Tibial artery (tissue), 4 donors: ENCODE measurements around the gene AFF3.
A peak's percentile ranks its signal among the peaks of the same experiment; 100 is the strongest.

Source experiments
- DNase-seq, 2 donors: peaks; one replicate each; pipeline ENCODE4 v3.0.0-alpha.2; 2019
- H3K27ac ChIP-seq, 2 donors: fragments of 200-600 bp; sonication (generic) in 1 of 2; 1 replicate in 1 of 2; 2 replicates in 1 of 2; pipeline ENCODE4 v1.5.1; 2018 to 2019; ENCODE audit warnings: mild to moderate bottlenecking in 1 of 2
- H3K27me3 ChIP-seq, 2 donors: fragments of 200-600 bp; sonication (generic) in 1 of 2; one replicate each; pipeline versions ENCODE4 v1.5.1 to v1.6.0; 2016 to 2019
- H3K36me3 ChIP-seq, 3 donors: fragments of 200-600 bp; sonication (generic) in 2 of 3; one replicate each; pipeline ENCODE4 v1.5.1; 2016 to 2019; ENCODE audit warnings: mild to moderate bottlenecking in 2 of 3
- H3K4me1 ChIP-seq, 4 donors: fragments of 200-600 bp; sonication (generic) in 2 of 4; 1 replicate in 3 of 4; 2 replicates in 1 of 4; pipeline ENCODE4 v1.5.1; 2016 to 2019
- H3K4me3 ChIP-seq, 2 donors: fragments of 200-600 bp; sonication (generic) in 1 of 2; 1 replicate in 1 of 2; 2 replicates in 1 of 2; pipeline ENCODE4 v1.5.1; 2018 to 2019; ENCODE audit warnings: mild to moderate bottlenecking in 2 of 2
- H3K9me3 ChIP-seq, 3 donors: fragments of 200-600 bp; sonication (generic) in 1 of 3; one replicate each; pipeline ENCODE4 v1.5.1; 2016 to 2019
- CTCF ChIP-seq, 2 experiments: fragments of 200-600 bp in 1 of 2; fragments of 450-650 bp in 1 of 2; IDR thresholded peaks; one replicate each; pipeline ENCODE4 v1.5.1; 2017 to 2019; ENCODE audit warnings: antibody characterized with exemption in 2 of 2, mild to moderate bottlenecking in 1 of 2, moderate library complexity in 1 of 2
- intact Hi-C: fragments of 100-400 bp; cut with DNase I; formaldehyde crosslinking; loops from one replicate; pipeline ENCODE4 v1.15.0; 2023; ENCODE audit warnings: low total_unique reads

Gene AFF3

GRCh38 chr2:99636144-99637034 lies 506.0 kb downstream of the AFF3 start:
- H3K9me3 ChIP-seq = no peaks in the 10 kb centered on the region
- H3K27ac ChIP-seq = peak overlapping the region; percentile 67 to 74
- no peak for TF ChIP-seq CTCF (IDR thresholded peaks at IDR 0.05)

GRCh38 chr2:99635710-99636109 lies 506.7 kb downstream of the AFF3 start:
- H3K27ac ChIP-seq = peak overlapping the region; percentile 67 to 74
- no peak overlapping the region for H3K4me3 ChIP-seq
- TF ChIP-seq CTCF (IDR thresholded peaks at IDR 0.05) = no peak
- no peaks in the 10 kb centered on the region for H3K27me3 ChIP-seq
- intact Hi-C loops = no loop called here
- no peak for DNase-seq
- no peaks in the 10 kb centered on the region for H3K9me3 ChIP-seq
- peaks cover 0 to 31% (median 19%) of the 10 kb centered on the region in 4 donors for H3K4me1 ChIP-seq
- no peaks in the 10 kb centered on the region for H3K36me3 ChIP-seq

More at GRCh38 chr2:99636144-99637034, 506.0 kb downstream of the AFF3 start:
- H3K36me3 ChIP-seq = no peaks in the 10 kb centered on the region
- intact Hi-C loops = no loop called here
- H3K4me3 ChIP-seq = peak overlapping the region in 1 of 2 donors; percentile 3
- DNase-seq = peak; percentile 80 to 83
- H3K27me3 ChIP-seq = no peaks in the 10 kb centered on the region
- peaks cover 0 to 36% (median 21%) of the 10 kb centered on the region in 4 donors for H3K4me1 ChIP-seq

- H3K9me3 ChIP-seq = no peaks in the 10 kb centered on the region
- H3K27ac ChIP-seq = no peak overlapping the region
- no peaks in the 10 kb centered on the region for H3K36me3 ChIP-seq
- no peak for DNase-seq
- no peaks in the 10 kb centered on the region for H3K27me3 ChIP-seq
- peaks cover 0 to 22% (median 17%) of the 10 kb centered on the region in 4 donors for H3K4me1 ChIP-seq
- intact Hi-C loops = no loop called here
- no peak for TF ChIP-seq CTCF (IDR thresholded peaks at IDR 0.05)
- no peak overlapping the region for H3K4me3 ChIP-seq
Observed at GRCh38 chr2:99634234-99634633, 508.2 kb downstream of the AFF3 start.

GRCh38 chr2:99631700-99632099 lies 510.7 kb downstream of the AFF3 start:
- Histone ChIP-seq H3K36me3 (no peaks in the 10 kb centered on the region), H3K27ac (no peak overlapping the region), H3K4me3 (no peak overlapping the region), H3K27me3 (no peaks in the 10 kb centered on the region), H3K9me3 (no peaks in the 10 kb centered on the region), H3K4me1 (peaks cover 0 to 14% (median 10%) of the 10 kb centered on the region in 4 donors)
- TF ChIP-seq CTCF (IDR thresholded peaks at IDR 0.05) = no peak
- DNase-seq = no peak
- intact Hi-C loops = no loop called here

- intact Hi-C loops = no loop called here
- no peak for DNase-seq
- no peaks in the 10 kb centered on the region for H3K36me3 ChIP-seq
Observed at GRCh38 chr2:99629320-99629719, 513.1 kb downstream of the AFF3 start.

More at GRCh38 chr2:99629320-99629719, 513.1 kb downstream of the AFF3 start:
- H3K27me3 ChIP-seq = no peaks in the 10 kb centered on the region
- H3K4me1 ChIP-seq = peaks cover 0 to 12% (median 5%) of the 10 kb centered on the region in 4 donors
- no peak overlapping the region for H3K27ac ChIP-seq
- H3K4me3 ChIP-seq = no peak overlapping the region
- no peak for TF ChIP-seq CTCF (IDR thresholded peaks at IDR 0.05)
- no peaks in the 10 kb centered on the region for H3K9me3 ChIP-seq
